ENCODE results near the gene CYB561A3. TPM values are rescaled to one million over a fixed set of nuclear protein-coding genes. Genes with fewer than 3 reads are reported as not detected.

CYB561A3 gene
- total RNA-seq, 2 experiments from 2014 or later = 32.4 to 33.5 TPM

DNA sequence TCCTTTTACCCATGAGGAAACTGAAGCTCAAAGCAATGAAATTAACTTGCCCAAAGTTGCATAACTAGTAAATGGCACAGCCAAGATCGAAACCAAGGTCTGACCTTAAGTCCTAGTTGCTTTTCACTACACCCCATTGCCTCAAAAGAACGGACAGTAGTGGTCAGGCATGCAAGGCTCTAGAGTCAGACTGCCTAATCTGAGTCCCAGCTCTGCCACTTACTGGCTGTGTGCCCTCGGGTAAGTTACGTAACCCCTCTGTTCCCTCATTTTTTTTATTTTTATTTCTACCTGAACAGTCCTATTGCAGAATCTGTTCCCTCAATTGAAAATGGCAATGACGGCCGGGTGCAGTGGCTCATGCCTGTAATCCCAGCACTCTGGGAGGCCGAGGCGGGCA is 9.6 kb downstream of the CYB561A3 start:
- intact Hi-C loops (cut with micrococcal nuclease) = no loop called here
- CTCF ChIA-PET = interaction anchor here (16.8 kb wide), 1 partner anchor 14 kb away, joined by 181 read pairs; the partner anchor contains the start of genes DDB1 and TKFC

DNA sequence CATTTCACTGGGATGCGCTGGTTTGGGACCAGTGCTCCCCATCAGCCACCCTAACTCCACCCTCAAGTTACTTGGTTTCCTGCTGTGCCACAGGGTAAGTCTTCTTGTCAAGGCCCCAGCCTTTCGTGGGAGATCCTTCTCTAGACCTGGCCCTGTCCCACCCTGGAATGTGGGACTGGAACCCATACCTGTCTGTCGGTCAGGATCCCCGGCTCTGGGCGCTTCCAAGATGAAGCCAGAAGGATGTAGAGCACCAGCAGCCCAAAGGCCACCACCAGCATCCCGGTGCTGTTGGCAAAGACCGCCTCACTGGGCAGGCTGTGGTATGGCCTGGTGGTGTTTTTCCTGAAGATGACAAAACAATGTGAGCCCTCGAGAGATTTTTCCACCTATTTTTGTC is 10.9 kb downstream of the CYB561A3 start:
- H3K4me1 Mint-ChIP-seq (ENCODE audit: low read depth) = peaks cover 2% of the 10 kb centered on the region
- H3K27me3 Mint-ChIP-seq = no peaks in the 10 kb centered on the region
- DNase-seq (no peak), ATAC-seq (no peak)
- intact Hi-C loops (cut with micrococcal nuclease) = no loop called here
- no peak overlapping the region for H3K27ac Mint-ChIP-seq
- peaks cover 14% of the 10 kb centered on the region for H3K36me3 Mint-ChIP-seq (ENCODE audit: low read depth)
- TF ChIP-seq, protein P1, sequence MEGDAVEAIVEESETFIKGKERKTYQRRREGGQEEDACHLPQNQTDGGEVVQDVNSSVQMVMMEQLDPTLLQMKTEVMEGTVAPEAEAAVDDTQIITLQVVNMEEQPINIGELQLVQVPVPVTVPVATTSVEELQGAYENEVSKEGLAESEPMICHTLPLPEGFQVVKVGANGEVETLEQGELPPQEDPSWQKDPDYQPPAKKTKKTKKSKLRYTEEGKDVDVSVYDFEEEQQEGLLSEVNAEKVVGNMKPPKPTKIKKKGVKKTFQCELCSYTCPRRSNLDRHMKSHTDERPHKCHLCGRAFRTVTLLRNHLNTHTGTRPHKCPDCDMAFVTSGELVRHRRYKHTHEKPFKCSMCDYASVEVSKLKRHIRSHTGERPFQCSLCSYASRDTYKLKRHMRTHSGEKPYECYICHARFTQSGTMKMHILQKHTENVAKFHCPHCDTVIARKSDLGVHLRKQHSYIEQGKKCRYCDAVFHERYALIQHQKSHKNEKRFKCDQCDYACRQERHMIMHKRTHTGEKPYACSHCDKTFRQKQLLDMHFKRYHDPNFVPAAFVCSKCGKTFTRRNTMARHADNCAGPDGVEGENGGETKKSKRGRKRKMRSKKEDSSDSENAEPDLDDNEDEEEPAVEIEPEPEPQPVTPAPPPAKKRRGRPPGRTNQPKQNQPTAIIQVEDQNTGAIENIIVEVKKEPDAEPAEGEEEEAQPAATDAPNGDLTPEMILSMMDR (IDR thresholded peaks at IDR 0.05) = no peak
- no peak overlapping the region for H3K4me3 Mint-ChIP-seq
- ChIA-PET POLR2A (interaction anchor here (5.5 kb wide), 1 partner anchor 11 kb away, joined by 37 read pairs; the partner anchor contains the start of genes CYB561A3 and TMEM138), CTCF (no interaction called here)
- H3K9me3 Mint-ChIP-seq = no peaks in the 10 kb centered on the region

More for the DNA sequence above, 9.6 kb downstream of the CYB561A3 start:
- peaks cover 14% of the 10 kb centered on the region for H3K36me3 Mint-ChIP-seq (ENCODE audit: low read depth)
- peaks cover 10% of the 10 kb centered on the region for H3K4me1 Mint-ChIP-seq (ENCODE audit: low read depth)
- no peak for ATAC-seq
- H3K27me3 Mint-ChIP-seq = no peaks in the 10 kb centered on the region
- no peak for DNase-seq
- TF ChIP-seq, protein P1 (IDR thresholded peaks at IDR 0.05) = no peak
- POLR2A ChIA-PET = interaction anchor here (5.5 kb wide), 1 partner anchor 9 kb away, joined by 37 read pairs; the partner anchor contains the start of genes CYB561A3 and TMEM138
- H3K9me3 Mint-ChIP-seq = no peaks in the 10 kb centered on the region
- no peak overlapping the region for H3K4me3 Mint-ChIP-seq
- no peak overlapping the region for H3K27ac Mint-ChIP-seq

- H3K36me3 Mint-ChIP-seq (ENCODE audit: low read depth) = peaks cover 14% of the 10 kb centered on the region
- TF ChIP-seq, protein P1 (IDR thresholded peaks at IDR 0.05) = no peak
Observed at GRCh38 chr11:61350336-61350735, 11.3 kb downstream of the CYB561A3 start.

DNA sequence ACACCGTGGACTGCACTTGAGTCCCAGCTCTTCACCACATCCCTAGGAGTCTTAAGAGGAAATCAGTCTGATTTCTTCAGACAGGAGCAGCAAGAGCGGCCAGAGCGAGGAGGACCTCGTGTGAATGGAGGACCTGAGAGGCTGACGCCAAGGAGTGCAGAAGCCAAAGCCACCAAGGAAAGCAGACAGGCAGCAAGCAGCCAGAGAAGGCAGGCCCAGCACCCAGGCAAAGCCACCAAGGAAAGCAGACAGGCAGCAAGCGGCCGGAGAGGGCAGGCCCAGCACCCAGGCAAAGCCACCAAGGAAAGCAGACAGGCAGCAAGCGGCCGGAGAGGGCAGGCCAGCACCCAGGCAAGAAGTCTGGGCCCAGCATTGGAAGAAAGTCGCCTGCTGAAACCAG is 11.8 kb downstream of the CYB561A3 start:
- ChIA-PET POLR2A (interaction anchor here (1.4 to 5.5 kb wide), 3 partner anchors 11 to 17 kb away, joined by 3 to 37 read pairs (median 8); partner anchors contain the start of genes CYB561A3 and TMEM138), CTCF (interaction anchor here (2.5 to 2.9 kb wide), 2 partner anchors 14 to 36 kb away, joined by 12 to 16 read pairs; no protein-coding TSS in a partner anchor)
- TF ChIP-seq, protein P1 (IDR thresholded peaks at IDR 0.05) = no peak
- Mint-ChIP-seq H3K27ac (peak overlapping the region; percentile 8), H3K4me1 (ENCODE audit: low read depth) (no peaks in the 10 kb centered on the region), H3K9me3 (no peaks in the 10 kb centered on the region), H3K36me3 (ENCODE audit: low read depth) (peaks cover 12% of the 10 kb centered on the region), H3K27me3 (no peaks in the 10 kb centered on the region), H3K4me3 (no peak overlapping the region)
- no peak for ATAC-seq
- intact Hi-C loops (cut with micrococcal nuclease) = no loop called here
- no peak for DNase-seq

More at GRCh38 chr11:61350336-61350735, 11.3 kb downstream of the CYB561A3 start:
- no peak for DNase-seq
- Mint-ChIP-seq H3K4me1 (ENCODE audit: low read depth) (peaks cover 2% of the 10 kb centered on the region), H3K4me3 (no peak overlapping the region), H3K9me3 (no peaks in the 10 kb centered on the region), H3K27me3 (no peaks in the 10 kb centered on the region), H3K27ac (no peak overlapping the region)
- POLR2A ChIA-PET = interaction anchor here (5.5 kb wide), 1 partner anchor 11 kb away, joined by 37 read pairs; the partner anchor contains the start of genes CYB561A3 and TMEM138
- intact Hi-C loops (cut with micrococcal nuclease) = no loop called here
- ATAC-seq = no peak
- CTCF ChIA-PET = interaction anchor here (2.5 to 2.9 kb wide), 2 partner anchors 14 to 35 kb away, joined by 12 to 16 read pairs; no protein-coding TSS in a partner anchor

DNA sequence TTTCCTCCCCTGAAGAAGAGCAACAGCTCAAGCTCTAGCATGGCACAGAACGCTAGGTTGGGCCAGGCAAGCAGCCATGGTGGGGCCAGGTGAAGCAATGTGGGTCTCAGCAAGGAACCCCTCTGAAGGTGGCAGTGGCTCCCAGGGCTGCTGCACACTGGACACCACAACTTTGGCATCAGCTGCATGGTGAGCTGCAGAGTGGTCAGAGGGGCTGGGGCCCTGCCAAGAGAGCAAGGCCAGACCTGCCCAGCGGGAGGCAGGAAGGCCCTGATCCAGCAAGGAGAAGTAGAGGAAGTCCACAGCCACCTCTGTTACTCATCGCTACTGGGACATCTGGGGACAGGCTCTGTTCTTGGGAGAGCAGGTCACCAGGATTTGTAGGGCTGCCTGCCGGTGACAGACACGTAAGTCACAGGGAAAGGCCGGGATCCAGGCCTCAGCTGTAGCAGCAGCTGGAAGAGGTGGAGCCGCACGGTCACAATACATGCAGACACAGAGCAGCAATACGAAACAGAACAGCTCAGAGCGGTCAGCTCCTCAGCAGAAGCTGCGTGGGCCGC is 12.4 kb downstream of the CYB561A3 start:
- CTCF ChIA-PET = interaction anchor here (1.6 to 2.9 kb wide), 3 partner anchors 13 to 36 kb away, joined by 5 to 16 read pairs (median 12); partner anchors contain the start of genes DDB1 and TKFC
- intact Hi-C loops (cut with micrococcal nuclease) = no loop called here
- Mint-ChIP-seq H3K4me1 (ENCODE audit: low read depth) (no peaks in the 10 kb centered on the region), H3K9me3 (no peaks in the 10 kb centered on the region), H3K36me3 (ENCODE audit: low read depth) (peaks cover 12% of the 10 kb centered on the region), H3K27ac (no peak overlapping the region), H3K4me3 (no peak overlapping the region), H3K27me3 (no peaks in the 10 kb centered on the region)
- DNase-seq = no peak
- TF ChIP-seq, protein P1 (IDR thresholded peaks at IDR 0.05) = no peak
- POLR2A ChIA-PET = interaction anchor here (1.1 to 5.5 kb wide), 5 partner anchors 12 to 33 kb away, joined by 3 to 37 read pairs (median 4); partner anchors contain the start of genes CYB561A3 and TMEM138
- no peak for ATAC-seq
